KBM-7 (cell line): ENCODE measurements around the gene ETFBKMT.
"Not testable (repeated sequence)": the region's sequence is repeated elsewhere in the genome, so short reads cannot be mapped to it uniquely, and the experiment has no call there.

ENCODE experiments used
- DNase-seq: peaks from one replicate; pipeline ENCODE4 v3.0.0-alpha.2; 2015
- in situ Hi-C: fragments of 300-500 bp; cut with MboI; formaldehyde crosslinking; loops from 2 replicates; pipeline ENCODE4 v1.14.3; 2020; ENCODE audit warnings: low sequenced_read_pairs, low pct_unique_long_range_greater_than_20kb, mixed read lengths

Gene ETFBKMT

GRCh38 chr12:31710021-31710818, 50.7 kb downstream of the ETFBKMT start:
- in situ Hi-C loops: no loop called here
- DNase-seq: peak; percentile 24

GRCh38 chr12:31712877-31713276, 53.4 kb downstream of the ETFBKMT start:
- no peak for DNase-seq
- in situ Hi-C loops: no loop called here

- no peak for DNase-seq
- in situ Hi-C loops: no loop called here
These were observed 55.2 kb downstream of the ETFBKMT start for GRCh38 chr12:31714406-31715271.

GRCh38 chr12:31715283-31715825, 55.9 kb downstream of the ETFBKMT start:
- peak; percentile 92 for DNase-seq
- in situ Hi-C loops: no loop called here

GRCh38 chr12:31716998-31717397, 57.5 kb downstream of the ETFBKMT start:
- DNase-seq, in situ Hi-C loops: not testable (repeated sequence)

- in situ Hi-C loops, DNase-seq: not testable (repeated sequence)
These were observed 59.2 kb downstream of the ETFBKMT start for GRCh38 chr12:31718542-31719198.

GRCh38 chr12:31722580-31722979, 63.1 kb downstream of the ETFBKMT start:
- in situ Hi-C loops: no loop called here
- no peak for DNase-seq
